ENCODE data around the gene OPRM1.

The OPRM1 gene

DNA sequence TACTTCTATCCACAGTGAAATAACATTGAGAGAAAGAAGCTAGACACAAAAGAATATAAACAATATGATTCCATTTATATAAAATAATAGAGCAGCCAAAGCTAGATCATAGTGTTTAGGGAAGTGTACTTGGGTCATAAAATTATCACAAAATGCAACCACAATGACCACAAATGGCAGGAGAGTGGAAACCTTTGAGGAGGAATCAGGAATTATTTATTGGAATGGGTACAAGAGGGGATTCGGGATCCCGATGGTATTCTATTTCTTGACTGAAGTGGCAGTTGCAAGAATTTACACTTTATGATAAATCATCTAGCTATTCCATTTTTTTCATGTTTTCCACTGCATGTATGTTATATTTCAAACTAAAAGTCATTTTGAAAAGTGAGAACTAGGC lies 241.5 kb downstream of the OPRM1 start:
- Histone ChIP-seq H3K4me1 (ENCODE audit: control insufficient read depth in 1 of 2, insufficient read depth in 1 of 2, low read depth in 1 of 2, low read length in 1 of 2) (no peaks in the 10 kb centered on the region), H3K36me3 (peaks cover 28% of the 10 kb centered on the region), H3K4me3 (ENCODE audit: low read depth in 1 of 2, low read length in 1 of 2) (no peak overlapping the region), H3K27ac (peak overlapping the region; percentile 6), H3K9me3 (no peaks in the 10 kb centered on the region), H3K27me3 (no peaks in the 10 kb centered on the region)
- TF ChIP-seq, protein P1, sequence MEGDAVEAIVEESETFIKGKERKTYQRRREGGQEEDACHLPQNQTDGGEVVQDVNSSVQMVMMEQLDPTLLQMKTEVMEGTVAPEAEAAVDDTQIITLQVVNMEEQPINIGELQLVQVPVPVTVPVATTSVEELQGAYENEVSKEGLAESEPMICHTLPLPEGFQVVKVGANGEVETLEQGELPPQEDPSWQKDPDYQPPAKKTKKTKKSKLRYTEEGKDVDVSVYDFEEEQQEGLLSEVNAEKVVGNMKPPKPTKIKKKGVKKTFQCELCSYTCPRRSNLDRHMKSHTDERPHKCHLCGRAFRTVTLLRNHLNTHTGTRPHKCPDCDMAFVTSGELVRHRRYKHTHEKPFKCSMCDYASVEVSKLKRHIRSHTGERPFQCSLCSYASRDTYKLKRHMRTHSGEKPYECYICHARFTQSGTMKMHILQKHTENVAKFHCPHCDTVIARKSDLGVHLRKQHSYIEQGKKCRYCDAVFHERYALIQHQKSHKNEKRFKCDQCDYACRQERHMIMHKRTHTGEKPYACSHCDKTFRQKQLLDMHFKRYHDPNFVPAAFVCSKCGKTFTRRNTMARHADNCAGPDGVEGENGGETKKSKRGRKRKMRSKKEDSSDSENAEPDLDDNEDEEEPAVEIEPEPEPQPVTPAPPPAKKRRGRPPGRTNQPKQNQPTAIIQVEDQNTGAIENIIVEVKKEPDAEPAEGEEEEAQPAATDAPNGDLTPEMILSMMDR (IDR thresholded peaks at IDR 0.05) = no peak

DNA sequence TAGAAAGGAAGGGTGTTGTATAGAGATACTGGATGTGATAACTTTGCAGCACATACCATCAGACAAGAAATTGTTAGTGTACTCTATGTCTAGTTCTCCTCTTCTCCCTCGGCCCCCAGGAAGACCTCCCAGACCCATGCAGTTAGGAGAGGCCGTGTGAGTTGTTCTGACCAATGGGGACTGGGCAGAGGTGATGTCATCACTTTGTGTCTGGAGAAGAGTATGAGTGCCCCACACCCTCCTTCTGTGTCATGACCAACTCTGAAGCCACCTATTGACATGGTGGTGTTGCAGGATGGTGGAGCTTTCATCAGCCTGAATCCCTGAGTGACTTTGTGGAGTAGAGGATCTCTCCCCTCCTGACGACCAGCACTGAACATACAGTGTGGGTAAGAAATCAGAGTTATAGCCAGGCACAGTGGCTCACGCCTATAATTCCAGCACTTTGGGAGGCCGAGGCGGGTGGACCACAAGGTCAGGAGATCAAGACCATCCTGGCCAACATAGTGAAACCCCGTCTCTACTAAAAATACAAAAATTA lies 245.3 kb downstream of the OPRM1 start:
- TF ChIP-seq, protein P1 (IDR thresholded peaks at IDR 0.05) = no peak
- H3K27ac ChIP-seq = no peak overlapping the region
- no peak overlapping the region for H3K4me3 ChIP-seq (ENCODE audit: low read depth in 1 of 2, low read length in 1 of 2)
- no peaks in the 10 kb centered on the region for H3K9me3 ChIP-seq
- H3K4me1 ChIP-seq (ENCODE audit: control insufficient read depth in 1 of 2, insufficient read depth in 1 of 2, low read depth in 1 of 2, low read length in 1 of 2) = no peaks in the 10 kb centered on the region
- peaks cover 44% of the 10 kb centered on the region for H3K36me3 ChIP-seq
- H3K27me3 ChIP-seq = no peaks in the 10 kb centered on the region

DNA sequence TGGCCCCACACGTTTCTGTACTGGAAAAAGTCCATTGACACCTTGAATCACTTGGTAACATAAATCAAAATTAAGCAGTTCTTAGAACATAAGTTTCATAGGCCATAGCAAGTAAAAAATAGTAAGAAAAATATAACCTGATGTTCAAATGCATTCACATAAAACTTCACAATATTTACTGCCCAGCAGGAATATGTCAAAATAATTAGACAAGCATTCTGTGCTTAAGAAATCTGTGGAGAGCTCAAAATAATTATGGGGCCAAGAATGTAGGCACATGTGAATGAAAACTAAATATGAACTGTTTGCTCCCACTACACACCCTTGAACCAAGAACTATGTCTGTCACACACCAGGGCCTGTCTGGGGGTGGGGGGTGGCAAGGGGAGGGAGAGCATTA lies 246.8 kb downstream of the OPRM1 start:
- no peak overlapping the region for H3K4me3 ChIP-seq (ENCODE audit: low read depth in 1 of 2, low read length in 1 of 2)
- H3K4me1 ChIP-seq (ENCODE audit: control insufficient read depth in 1 of 2, insufficient read depth in 1 of 2, low read depth in 1 of 2, low read length in 1 of 2) = no peaks in the 10 kb centered on the region
- H3K36me3 ChIP-seq = peaks cover 44% of the 10 kb centered on the region
- TF ChIP-seq, protein P1 (IDR thresholded peaks at IDR 0.05) = no peak
- no peaks in the 10 kb centered on the region for H3K27me3 ChIP-seq
- H3K27ac ChIP-seq = peak overlapping the region; percentile 1
- no peaks in the 10 kb centered on the region for H3K9me3 ChIP-seq

DNA sequence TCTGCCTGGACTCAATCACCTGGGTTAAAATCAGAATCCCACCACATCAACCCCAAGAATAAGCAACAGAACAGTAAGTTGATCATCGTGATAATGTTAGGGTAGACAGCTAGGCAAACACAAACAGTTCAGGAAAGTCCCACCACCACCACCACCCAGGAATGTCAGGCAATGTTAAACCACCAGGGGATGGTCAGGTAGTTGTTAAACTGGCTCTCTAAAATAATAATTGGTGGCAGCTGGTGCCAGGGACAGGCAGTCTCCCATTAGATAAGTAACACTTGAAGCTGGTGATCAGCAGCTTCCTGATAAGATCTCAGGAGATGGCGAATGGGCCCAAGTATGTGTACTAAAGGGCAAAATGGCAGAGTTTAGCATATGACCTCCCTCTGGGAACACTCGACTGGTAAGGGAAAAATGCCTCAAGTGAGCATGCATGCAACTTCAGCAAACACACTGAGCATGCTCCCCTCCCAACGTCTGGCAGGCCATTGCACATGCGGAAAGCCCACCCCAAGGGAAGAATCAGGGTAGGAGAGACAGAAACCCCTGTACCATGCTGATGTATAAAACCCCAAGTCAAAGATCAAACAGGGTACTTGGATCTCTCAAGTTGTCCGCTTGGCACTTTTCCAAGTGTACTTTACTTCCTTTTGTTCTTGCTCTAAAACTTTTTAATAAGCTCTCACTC lies 250.9 kb downstream of the OPRM1 start:
- Histone ChIP-seq H3K4me1 (ENCODE audit: control insufficient read depth in 1 of 2, insufficient read depth in 1 of 2, low read depth in 1 of 2, low read length in 1 of 2) (peaks cover 5 to 15% of the 10 kb centered on the region in 2 experiments), H3K27ac (peak overlapping the region; percentile 49), H3K27me3 (no peaks in the 10 kb centered on the region), H3K4me3 (ENCODE audit: low read depth in 1 of 2, low read length in 1 of 2) (no peak overlapping the region), H3K36me3 (peaks cover 24% of the 10 kb centered on the region), H3K9me3 (no peaks in the 10 kb centered on the region)
- TF ChIP-seq, protein P1 (IDR thresholded peaks at IDR 0.05) = no peak

DNA sequence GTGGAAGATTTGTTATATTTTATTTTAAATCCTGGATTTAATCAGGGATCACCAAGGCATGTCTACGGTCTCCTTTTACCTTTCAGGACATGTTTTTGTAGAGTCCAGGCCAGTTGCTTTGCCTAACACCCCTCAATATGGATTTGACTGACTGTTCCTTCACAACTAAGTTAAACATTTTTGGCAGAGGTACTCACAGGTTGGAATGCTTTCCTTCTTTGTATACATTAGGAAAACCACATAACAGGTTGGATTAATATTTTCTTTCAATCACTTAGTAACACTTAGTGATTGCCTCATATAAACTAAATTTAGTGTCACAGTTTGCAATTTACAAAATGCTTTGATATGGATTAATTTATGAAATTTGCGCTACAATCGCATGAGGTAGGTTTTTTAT lies 253.0 kb downstream of the OPRM1 start:
- Histone ChIP-seq H3K4me1 (ENCODE audit: control insufficient read depth in 1 of 2, insufficient read depth in 1 of 2, low read depth in 1 of 2, low read length in 1 of 2) (peaks cover 5 to 21% of the 10 kb centered on the region in 2 experiments), H3K27me3 (no peaks in the 10 kb centered on the region), H3K27ac (peak overlapping the region; percentile 56), H3K4me3 (ENCODE audit: low read depth in 1 of 2, low read length in 1 of 2) (no peak overlapping the region), H3K36me3 (peaks cover 14% of the 10 kb centered on the region), H3K9me3 (no peaks in the 10 kb centered on the region)
- TF ChIP-seq, protein P1 (IDR thresholded peaks at IDR 0.05) = no peak
